ENCODE data around the gene VPS33A. TPM values are rescaled to one million over a fixed set of nuclear protein-coding genes. Genes with fewer than 3 reads are reported as not detected.

Gene VPS33A
- total and polyA plus RNA-seq, 2 donors (not counting 3 experiments of a cell fraction or from before 2014, with no cell fraction given): 12.1 to 23.1 TPM

- CTCF ChIA-PET: no interaction called here
- H3K9me3 ChIP-seq (replicated peaks; ENCODE audit: control insufficient read depth, insufficient read depth, low read length): no peaks in the 10 kb centered on the region
- DNase-seq (ENCODE audit: low read depth, low spot score): no peak
- no peaks in the 10 kb centered on the region for H3K9me1 ChIP-seq (replicated peaks; ENCODE audit: control insufficient read depth, extremely low read depth, insufficient read depth, low read length)
- H3K9ac ChIP-seq (replicated peaks; ENCODE audit: extremely low read depth, insufficient read depth, low read length): no peak overlapping the region
- H3K36me3 ChIP-seq (ENCODE audit: control insufficient read depth in 2 of 2, extremely low read depth in 1 of 2, insufficient read depth in 2 of 2, low read length in 2 of 2): peaks cover 7 to 11% of the 10 kb centered on the region in 2 experiments
- intact Hi-C loops (cut with micrococcal nuclease) (no loop called here), dilution Hi-C loops (cut with MboI; ENCODE audit: extremely low pct_ligation_motif_present, low sequenced_read_pairs) (no loop called here)
- POLR2A ChIA-PET: no interaction called here
- no peak for TF ChIP-seq FOS (IDR thresholded peaks at IDR 0.05; ENCODE audit: borderline replicate concordance, insufficient read depth, low read length)
- no peak for TF ChIP-seq POLR2AphosphoS5 (IDR thresholded peaks at IDR 0.05; ENCODE audit: insufficient read depth, low read depth, low read length)
- no peak for TF ChIP-seq POLR2A (IDR thresholded peaks at IDR 0.05; ENCODE audit: low read depth, low read length)
- no peak for TF ChIP-seq CTCF (IDR thresholded peaks at IDR 0.05; ENCODE audit: extremely low read depth in 1 of 2, insufficient read depth in 1 of 2, low read depth in 1 of 2, low read length in 2 of 2)
- TF ChIP-seq JUN (IDR thresholded peaks at IDR 0.05; ENCODE audit: borderline replicate concordance, insufficient read depth, insufficient read length, low read depth): no peak
- TF ChIP-seq MYC (IDR thresholded peaks at IDR 0.05; ENCODE audit: low read depth, low read length): no peak
- TF ChIP-seq MAX (IDR thresholded peaks at IDR 0.05; ENCODE audit: insufficient read depth, insufficient read length): no peak
- no peak for TF ChIP-seq EZH2 (IDR thresholded peaks at IDR 0.05; ENCODE audit: borderline replicate concordance, low read depth, low read length, severe bottlenecking)
- no peak for TF ChIP-seq GATA2 (IDR thresholded peaks at IDR 0.05; ENCODE audit: insufficient read depth, insufficient read length, low read depth, low read length)
- no TSS peak for BruUV-seq (replicated peaks)
- H2AFZ ChIP-seq (ENCODE audit: low read depth, low read length): no peak overlapping the region
- H3K79me2 ChIP-seq (ENCODE audit: control insufficient read depth, insufficient read depth, low read length): no peaks in the 10 kb centered on the region
- H4K20me1 ChIP-seq (replicated peaks; ENCODE audit: control insufficient read depth, extremely low read depth, insufficient read depth, low read length): no peaks in the 10 kb centered on the region
- no peaks in the 10 kb centered on the region for H3K27me3 ChIP-seq (ENCODE audit: control insufficient read depth in 2 of 2, insufficient read depth in 2 of 2, low read length in 2 of 2)
- no peak overlapping the region for H3K27ac ChIP-seq (ENCODE audit: insufficient read depth, low read depth, low read length)
- no peak overlapping the region for H3K4me3 ChIP-seq (replicated peaks in 1 of 3; ENCODE audit: insufficient read depth in 1 of 3, low read depth in 1 of 3, low read length in 3 of 3)
- no peaks in the 10 kb centered on the region for H3K4me1 ChIP-seq (ENCODE audit: control insufficient read depth, extremely low read depth, insufficient read depth, low read length)
- H3K4me2 ChIP-seq (ENCODE audit: insufficient read depth, low read length): no peak overlapping the region
- FAIRE-seq: no peak
Observed at GRCh38 chr12:122293081-122293480, 26.8 kb upstream of the VPS33A start.
